Neutrophil (primary cell): Measurements from ENCODE around the gene POLR2J3.
"Not testable (repeated sequence)": the region's sequence is repeated elsewhere in the genome, so short reads cannot be mapped to it uniquely, and the experiment has no call there.

Experiments used
- H3K27ac ChIP-seq: fragments of 200-600 bp; sonication (generic); 2 replicates; pipeline ENCODE4 v1.5.1; 2016; ENCODE audit warnings: mild to moderate bottlenecking, moderate library complexity
- H3K27me3 ChIP-seq: fragments of 200-600 bp; sonication (generic); 2 replicates; pipeline ENCODE4 v1.6.0; 2016; ENCODE audit warnings: mild to moderate bottlenecking
- H3K36me3 ChIP-seq: fragments of 200-600 bp; sonication (generic); 2 replicates; pipeline ENCODE4 v1.5.1; 2017
- H3K4me1 ChIP-seq, 2 experiments: fragments of 200-600 bp in 1 of 2; sonication (generic) in 1 of 2; 1 replicate in 1 of 2; 2 replicates in 1 of 2; pipeline versions ENCODE4 v1.5.1 to v1.6.1; 2013 to 2016; ENCODE audit warnings: low read depth in 1 of 2, low read length in 1 of 2, mild to moderate bottlenecking in 1 of 2, moderate library complexity in 1 of 2; ENCODE audit not compliant: control insufficient read depth in 1 of 2, insufficient read depth in 1 of 2
- H3K4me3 ChIP-seq, 2 experiments: fragments of 200-600 bp in 1 of 2; sonication (generic) in 1 of 2; 1 replicate in 1 of 2; 2 replicates in 1 of 2; pipeline ENCODE4 v1.5.1; 2013 to 2016; ENCODE audit warnings: low read depth in 1 of 2, low read length in 1 of 2, mild to moderate bottlenecking in 1 of 2, moderate library complexity in 1 of 2
- H3K9me3 ChIP-seq: fragments of 200-600 bp; sonication (generic); 2 replicates; pipeline ENCODE4 v1.5.1; 2016

POLR2J3 gene

GRCh38 chr7:102606848-102607247, 34.5 kb upstream of the POLR2J3 start:
- not testable (repeated sequence) for H3K36me3 ChIP-seq, H3K4me1 ChIP-seq, H3K9me3 ChIP-seq, H3K4me3 ChIP-seq, H3K27ac ChIP-seq, H3K27me3 ChIP-seq

DNA sequence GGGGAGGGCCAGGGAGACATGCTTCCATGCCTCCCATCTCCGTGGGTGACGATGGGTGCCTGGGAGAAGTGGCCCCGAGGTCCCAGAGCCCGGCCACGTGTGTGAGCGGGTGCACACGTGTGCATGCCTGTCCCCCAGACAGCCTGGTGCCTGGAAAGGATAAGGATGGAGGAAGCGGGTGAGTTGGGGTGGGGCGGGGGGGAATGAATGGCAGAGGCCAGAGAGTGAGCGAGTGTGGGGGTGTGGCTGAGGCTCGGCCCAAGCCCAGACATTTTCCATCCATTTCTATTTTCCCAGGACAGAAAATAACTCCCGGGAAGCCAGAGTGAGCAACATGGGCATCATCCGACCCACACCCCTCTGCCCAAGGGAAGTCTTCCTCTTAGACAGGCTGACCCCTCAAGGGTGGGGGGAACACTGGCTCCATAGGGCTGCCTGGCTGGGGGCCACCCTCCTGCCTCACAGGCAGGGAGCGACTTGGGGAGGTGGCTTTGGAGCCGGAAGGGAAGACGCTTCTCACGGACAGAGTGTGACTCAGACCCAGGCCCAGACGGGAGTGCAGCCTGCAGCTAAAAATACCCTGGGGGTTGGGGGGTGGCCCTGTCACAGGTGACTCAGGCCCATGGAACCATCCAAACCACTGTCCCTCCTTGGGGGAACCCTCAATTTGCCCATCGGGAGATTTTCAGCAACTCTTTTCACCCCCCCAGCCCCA, 32.2 kb upstream of the POLR2J3 start:
- H3K36me3 ChIP-seq, H3K9me3 ChIP-seq, H3K27ac ChIP-seq, H3K27me3 ChIP-seq, H3K4me3 ChIP-seq, H3K4me1 ChIP-seq: not testable (repeated sequence)

- H3K4me1 ChIP-seq, H3K4me3 ChIP-seq, H3K27me3 ChIP-seq, H3K9me3 ChIP-seq, H3K36me3 ChIP-seq, H3K27ac ChIP-seq: not testable (repeated sequence)
Observed at GRCh38 chr7:102602317-102602716, 29.9 kb upstream of the POLR2J3 start.

DNA sequence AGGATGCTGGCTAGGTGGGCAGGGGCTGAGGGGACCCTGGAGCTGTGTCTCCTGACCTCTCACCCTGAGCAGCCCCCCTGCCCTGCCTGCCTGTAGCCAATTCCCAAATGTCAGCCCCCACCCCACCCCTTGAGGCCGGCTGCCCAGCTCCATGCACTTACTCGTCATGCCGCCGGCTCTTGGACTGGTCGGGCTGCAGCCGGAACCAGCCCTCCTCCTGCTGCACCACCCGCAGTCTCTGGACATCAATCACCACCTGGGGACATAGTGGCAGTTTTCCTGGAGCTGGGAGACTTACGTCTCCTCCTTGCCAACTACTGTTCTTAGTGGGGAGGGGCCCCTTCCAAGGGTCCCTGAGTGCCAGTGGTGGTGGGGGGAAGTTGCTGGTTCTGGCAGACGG, 27.3 kb upstream of the POLR2J3 start:
- H3K27me3 ChIP-seq, H3K9me3 ChIP-seq, H3K4me3 ChIP-seq, H3K4me1 ChIP-seq, H3K36me3 ChIP-seq, H3K27ac ChIP-seq: not testable (repeated sequence)

DNA sequence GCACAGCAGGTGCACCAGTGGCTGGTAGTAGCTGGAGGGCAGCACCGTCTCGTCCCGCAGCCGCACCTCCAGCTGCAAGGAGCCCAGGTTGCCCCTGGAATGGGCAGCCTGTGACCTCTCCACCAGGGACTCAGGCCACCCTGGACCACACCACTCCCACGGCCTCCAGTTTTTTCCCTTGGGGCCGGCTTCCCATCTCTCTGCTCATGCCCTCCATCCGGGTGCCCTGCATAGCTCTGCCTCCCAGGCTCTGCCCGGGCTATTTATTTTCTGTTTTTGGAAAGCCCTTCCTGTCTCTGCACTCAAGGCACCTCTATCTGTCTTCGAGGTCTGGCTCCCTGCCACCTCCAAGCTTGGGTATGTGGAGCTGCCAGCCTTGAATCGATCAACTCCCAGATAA, 23.7 kb upstream of the POLR2J3 start:
- H3K27ac ChIP-seq, H3K36me3 ChIP-seq, H3K4me1 ChIP-seq, H3K27me3 ChIP-seq, H3K9me3 ChIP-seq, H3K4me3 ChIP-seq: not testable (repeated sequence)

DNA sequence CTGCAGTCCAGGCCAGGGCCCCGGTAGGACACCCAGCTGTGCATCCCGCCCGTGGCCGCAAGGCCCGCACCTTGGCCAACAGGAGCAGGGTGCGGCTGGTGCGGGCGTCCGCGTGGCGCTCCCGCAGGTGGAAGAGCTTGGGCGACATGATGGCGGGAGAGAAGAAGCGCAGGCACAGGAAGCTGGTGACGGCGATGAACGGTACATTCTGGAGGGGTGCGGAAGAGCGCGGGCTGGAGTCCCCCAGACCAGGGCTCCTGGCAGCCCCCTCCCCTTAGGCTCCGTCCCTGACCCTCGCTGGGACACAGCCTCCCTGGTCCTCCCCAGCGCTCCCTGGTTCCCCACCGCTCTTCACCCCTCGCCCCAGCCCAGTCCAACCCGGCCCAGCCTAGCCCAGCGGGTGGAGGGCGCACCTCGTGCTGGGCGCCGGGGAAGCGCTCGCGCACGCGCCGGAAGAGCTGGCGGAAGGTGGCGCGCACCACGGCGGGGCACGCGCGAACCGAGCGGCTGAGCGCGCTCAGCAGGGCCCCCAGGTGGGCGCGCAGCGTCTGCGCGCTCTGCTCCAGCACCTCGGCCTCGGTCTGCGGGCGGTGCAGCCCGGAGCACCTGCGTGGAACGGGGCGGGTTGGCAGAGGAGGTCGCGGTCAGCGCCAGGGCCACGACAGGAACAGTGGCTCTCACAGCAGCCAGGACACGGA, 21.4 kb upstream of the POLR2J3 start:
- not testable (repeated sequence) for H3K9me3 ChIP-seq, H3K36me3 ChIP-seq, H3K4me1 ChIP-seq, H3K27me3 ChIP-seq, H3K4me3 ChIP-seq, H3K27ac ChIP-seq

DNA sequence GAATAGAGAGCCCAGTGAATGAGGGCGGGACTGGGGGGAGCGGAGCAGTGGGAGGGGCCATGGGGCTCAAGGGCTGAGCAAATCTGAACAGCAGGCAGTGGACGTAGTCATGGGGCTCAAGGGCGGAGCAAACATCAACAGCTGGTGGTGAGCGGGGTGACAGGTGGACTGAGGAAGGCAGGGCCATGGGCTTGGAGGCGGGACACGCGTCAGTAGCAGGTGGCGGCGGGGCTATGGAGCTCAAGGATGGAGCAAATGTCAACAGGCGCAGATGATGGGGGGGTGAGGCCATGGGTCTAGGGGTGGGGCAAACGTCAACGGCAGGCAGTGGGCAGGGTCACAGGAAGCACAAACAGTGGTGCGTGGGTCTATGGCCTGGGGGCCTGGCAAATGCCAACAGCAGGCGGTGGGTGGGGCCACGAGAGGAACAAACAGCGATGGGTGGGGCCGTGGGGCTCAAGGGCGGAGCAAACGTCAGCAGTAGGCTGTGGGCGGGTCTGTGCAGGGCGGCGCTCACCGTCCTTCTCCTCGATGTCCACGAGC, 20.2 kb upstream of the POLR2J3 start:
- H3K9me3 ChIP-seq, H3K27me3 ChIP-seq, H3K4me1 ChIP-seq, H3K4me3 ChIP-seq, H3K27ac ChIP-seq, H3K36me3 ChIP-seq: not testable (repeated sequence)

- not testable (repeated sequence) for H3K4me1 ChIP-seq, H3K4me3 ChIP-seq, H3K27ac ChIP-seq, H3K27me3 ChIP-seq, H3K36me3 ChIP-seq, H3K9me3 ChIP-seq
Observed at GRCh38 chr7:102589857-102590256, 17.5 kb upstream of the POLR2J3 start.

- H3K27ac ChIP-seq, H3K27me3 ChIP-seq, H3K4me1 ChIP-seq, H3K9me3 ChIP-seq, H3K36me3 ChIP-seq, H3K4me3 ChIP-seq: not testable (repeated sequence)
Observed at GRCh38 chr7:102583495-102583894, 11.1 kb upstream of the POLR2J3 start.

DNA sequence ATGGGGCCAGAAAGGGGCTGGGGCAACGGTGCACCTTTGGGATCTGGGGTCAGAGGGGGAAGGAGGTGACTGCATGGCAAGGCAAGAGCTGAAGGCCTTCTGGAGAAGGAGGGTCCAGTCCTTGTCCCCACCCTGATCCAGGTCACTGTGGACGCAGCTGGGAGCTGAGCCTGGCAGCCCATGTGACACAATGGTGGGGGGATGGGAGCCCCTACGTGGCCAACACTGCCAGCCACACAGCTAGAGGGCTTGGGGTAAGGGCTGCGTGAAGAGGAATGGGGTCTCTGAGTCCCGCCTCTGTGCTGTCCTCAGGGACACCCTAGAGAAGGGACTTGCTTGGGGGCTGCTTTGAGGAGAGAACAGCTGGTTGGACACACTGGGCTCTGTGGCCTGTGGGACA, 9.3 kb upstream of the POLR2J3 start:
- not testable (repeated sequence) for H3K9me3 ChIP-seq, H3K27ac ChIP-seq, H3K27me3 ChIP-seq

DNA sequence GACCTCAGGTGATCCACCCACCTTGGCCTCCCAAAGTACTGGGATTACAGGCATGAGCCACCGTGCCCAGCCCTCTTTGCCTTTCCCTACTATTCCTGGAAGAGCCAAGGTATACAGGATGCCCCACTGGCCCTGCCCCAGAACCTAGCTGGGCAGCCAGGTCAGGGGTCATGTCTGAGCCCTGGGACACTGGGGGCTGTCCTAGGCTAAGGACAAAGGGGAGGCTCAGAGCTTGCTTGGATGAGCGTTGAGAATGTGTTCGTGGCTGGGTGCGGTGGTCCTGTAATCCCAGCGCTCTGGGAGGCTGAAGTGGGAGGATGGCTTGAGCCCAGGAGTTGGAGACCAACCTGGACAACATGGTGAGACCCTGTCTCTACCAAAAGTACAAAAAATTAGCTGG, 6.1 kb upstream of the POLR2J3 start:
- H3K27ac ChIP-seq, H3K4me3 ChIP-seq, H3K9me3 ChIP-seq, H3K4me1 ChIP-seq, H3K27me3 ChIP-seq, H3K36me3 ChIP-seq: not testable (repeated sequence)

More for the DNA sequence above, 9.3 kb upstream of the POLR2J3 start:
- H3K4me1 ChIP-seq, H3K4me3 ChIP-seq, H3K36me3 ChIP-seq: not testable (repeated sequence)

GRCh38 chr7:102577315-102578240, 5.2 kb upstream of the POLR2J3 start:
- not testable (repeated sequence) for H3K36me3 ChIP-seq, H3K27me3 ChIP-seq, H3K4me3 ChIP-seq, H3K27ac ChIP-seq, H3K4me1 ChIP-seq, H3K9me3 ChIP-seq

DNA sequence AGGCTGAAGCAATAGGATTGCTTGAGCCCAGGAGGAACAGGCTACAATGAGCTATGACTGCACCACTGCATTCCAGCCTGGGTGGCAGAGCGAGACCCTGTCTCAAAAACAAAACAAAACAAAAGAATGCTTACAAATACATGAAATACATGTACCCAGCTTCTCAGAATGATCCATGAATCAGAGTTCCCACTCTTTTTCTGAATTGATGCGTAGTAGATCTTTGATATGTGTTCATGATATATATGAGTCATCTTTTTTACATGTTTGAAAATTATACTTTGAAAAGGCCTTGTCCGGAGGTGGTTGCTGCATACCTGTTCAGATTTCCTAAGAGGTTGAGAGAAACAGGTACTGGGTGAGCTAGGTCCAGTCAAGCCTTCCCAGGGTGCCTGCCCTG, 4.0 kb upstream of the POLR2J3 start:
- not testable (repeated sequence) for H3K9me3 ChIP-seq, H3K4me1 ChIP-seq, H3K4me3 ChIP-seq, H3K27me3 ChIP-seq, H3K27ac ChIP-seq, H3K36me3 ChIP-seq
